Esophagus squamous epithelium (tissue), 4 donors: Measurements from ENCODE around the gene CPS1.

Experiments
- POLR2A ChIP-seq, 4 donors: fragments of 450-650 bp; IDR thresholded peaks; one replicate each; pipeline ENCODE4 v1.6.1; 2017; ENCODE audit warnings: antibody characterized with exemption in 4 of 4, mild to moderate bottlenecking in 4 of 4, moderate library complexity in 3 of 4
- TF ChIP-seq, protein P1 (sequence below), 6 experiments: fragments of 450-650 bp in 4 of 6; fragments of 200-600 bp in 2 of 6; sonication (generic) in 2 of 6; IDR thresholded peaks; one replicate each; pipeline ENCODE4 v1.5.1; 2016 to 2019; ENCODE audit warnings: antibody characterized with exemption in 6 of 6, mild to moderate bottlenecking in 4 of 6, moderate library complexity in 4 of 6

- TF ChIP-seq, protein P1, sequence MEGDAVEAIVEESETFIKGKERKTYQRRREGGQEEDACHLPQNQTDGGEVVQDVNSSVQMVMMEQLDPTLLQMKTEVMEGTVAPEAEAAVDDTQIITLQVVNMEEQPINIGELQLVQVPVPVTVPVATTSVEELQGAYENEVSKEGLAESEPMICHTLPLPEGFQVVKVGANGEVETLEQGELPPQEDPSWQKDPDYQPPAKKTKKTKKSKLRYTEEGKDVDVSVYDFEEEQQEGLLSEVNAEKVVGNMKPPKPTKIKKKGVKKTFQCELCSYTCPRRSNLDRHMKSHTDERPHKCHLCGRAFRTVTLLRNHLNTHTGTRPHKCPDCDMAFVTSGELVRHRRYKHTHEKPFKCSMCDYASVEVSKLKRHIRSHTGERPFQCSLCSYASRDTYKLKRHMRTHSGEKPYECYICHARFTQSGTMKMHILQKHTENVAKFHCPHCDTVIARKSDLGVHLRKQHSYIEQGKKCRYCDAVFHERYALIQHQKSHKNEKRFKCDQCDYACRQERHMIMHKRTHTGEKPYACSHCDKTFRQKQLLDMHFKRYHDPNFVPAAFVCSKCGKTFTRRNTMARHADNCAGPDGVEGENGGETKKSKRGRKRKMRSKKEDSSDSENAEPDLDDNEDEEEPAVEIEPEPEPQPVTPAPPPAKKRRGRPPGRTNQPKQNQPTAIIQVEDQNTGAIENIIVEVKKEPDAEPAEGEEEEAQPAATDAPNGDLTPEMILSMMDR (IDR thresholded peaks at IDR 0.05) = no peak
- TF ChIP-seq POLR2A (IDR thresholded peaks at IDR 0.05) = no peak
These were observed 55.1 kb downstream of the CPS1 start for GRCh38 chr2:210611466-210611865.
